Panc1 (cell line): ENCODE data around the gene TTC13. TPM values are rescaled to one million over a fixed set of nuclear protein-coding genes. Genes with fewer than 3 reads are reported as not detected.

Experiments used
- ATAC-seq: fragments of 200-7000 bp; cut with Tn5 transposase; 2 replicates; pipeline ENCODE4 v1.9.1; 2020; ENCODE audit warnings: mild to moderate bottlenecking, moderate library complexity
- BruUV-seq: library from RNA; stranded (reverse); fragments of 400-500 nt; replicated peaks from 2 replicates; lab custom pipeline; 2021; lab: Mats Ljungman, UMichigan
- CTCF ChIA-PET: fragments of 300-600 bp; sonication (Branson Sonifier 250); formaldehyde crosslinking; loops from one replicate; lab custom pipeline; 2022; ENCODE audit warnings: antibody characterized with exemption; lab: Charles Lee
- POLR2A ChIA-PET: fragments of 300-600 bp; sonication (Branson Sonifier 250); formaldehyde crosslinking; loops from one replicate; lab custom pipeline; 2022; ENCODE audit warnings: antibody characterized with exemption; lab: Charles Lee
- DNase-seq: peaks from one replicate; pipeline ENCODE4 v3.0.0-alpha.2; 2010; ENCODE audit warnings: low read depth, low spot score
- H3K27ac ChIP-seq: 2 replicates; pipeline ENCODE4 v1.5.1; 2011; ENCODE audit warnings: mild to moderate bottlenecking, low read length, inconsistent platforms
- H3K27me3 ChIP-seq: fragments of 200-500 bp; sonication (Bioruptor generic); 2 replicates; pipeline ENCODE4 v1.6.0; 2014; ENCODE audit warnings: low read length, inconsistent platforms; ENCODE audit not compliant: control insufficient read depth, insufficient read depth
- H3K36me3 ChIP-seq: fragments of 200-500 bp; sonication (Bioruptor generic); 2 replicates; pipeline ENCODE4 v1.5.1; 2014; ENCODE audit warnings: inconsistent platforms, mild to moderate bottlenecking, low read length, moderate library complexity; ENCODE audit not compliant: control insufficient read depth, insufficient read depth
- H3K4me1 ChIP-seq: 2 replicates; pipeline ENCODE4 v1.5.1; 2011; ENCODE audit warnings: inconsistent platforms, mild to moderate bottlenecking, low read length, moderate library complexity; ENCODE audit not compliant: control insufficient read depth, insufficient read depth
- H3K4me3 ChIP-seq, 2 experiments: 2 replicates each; pipeline ENCODE4 v1.5.1; 2011 to 2012; ENCODE audit warnings: low read depth in 2 of 2, low read length in 2 of 2, mild to moderate bottlenecking in 2 of 2, inconsistent platforms in 1 of 2, moderate library complexity in 1 of 2
- H3K9me3 ChIP-seq: fragments of 200-500 bp; sonication (Bioruptor generic); 2 replicates; pipeline ENCODE4 v1.5.1; 2014; ENCODE audit warnings: low read depth, mild to moderate bottlenecking, inconsistent platforms, low read length, moderate library complexity; ENCODE audit not compliant: control insufficient read depth, insufficient read depth
- CTCF ChIP-seq: fragments of 450-650 bp; IDR thresholded peaks from 2 replicates; pipeline ENCODE4 v1.5.1; 2017; ENCODE audit warnings: mild to moderate bottlenecking
- POLR2AphosphoS5 ChIP-seq: IDR thresholded peaks from 2 replicates; pipeline ENCODE4 v1.6.1; 2012; ENCODE audit warnings: mild to moderate bottlenecking, low read depth, low read length, moderate library complexity
- REST ChIP-seq, 2 experiments: IDR thresholded peaks; 2 replicates each; pipeline ENCODE4 v1.6.1; 2011 to 2012; ENCODE audit warnings: low read depth in 2 of 2, control low read depth in 1 of 2, low read length in 1 of 2, mild to moderate bottlenecking in 1 of 2, moderate library complexity in 1 of 2; ENCODE audit not compliant: insufficient read depth in 1 of 2
- SIN3A ChIP-seq: IDR thresholded peaks from 2 replicates; pipeline ENCODE4 v1.6.1; 2012; ENCODE audit warnings: low read depth, mild to moderate bottlenecking, low read length, moderate library complexity, borderline replicate concordance; ENCODE audit not compliant: insufficient read depth
- TCF7L2 ChIP-seq: IDR thresholded peaks from 2 replicates; pipeline ENCODE4 v1.6.1; 2011; ENCODE audit warnings: mild to moderate bottlenecking, low read depth, low read length, inconsistent platforms
- in situ Hi-C: cut with HindIII; loops from 2 replicates; pipeline ENCODE4 v1.10.0; 2016; ENCODE audit warnings: low sequenced_read_pairs, low pct_unique_long_range_greater_than_20kb
- intact Hi-C: fragments of 100-400 bp; cut with micrococcal nuclease; formaldehyde crosslinking; loops from one replicate; pipeline ENCODE4 v1.10.0; 2022; ENCODE audit not compliant: unreplicated experiment
- total RNA-seq: library from RNA; stranded (reverse); gene quantifications from one replicate; pipeline ENCODE4 v1.2.1, GENCODE V29; 2021; ENCODE audit not compliant: unreplicated experiment

Gene TTC13
- total RNA-seq, 1 experiment from 2014 or later, result 19.0 TPM

DNA sequence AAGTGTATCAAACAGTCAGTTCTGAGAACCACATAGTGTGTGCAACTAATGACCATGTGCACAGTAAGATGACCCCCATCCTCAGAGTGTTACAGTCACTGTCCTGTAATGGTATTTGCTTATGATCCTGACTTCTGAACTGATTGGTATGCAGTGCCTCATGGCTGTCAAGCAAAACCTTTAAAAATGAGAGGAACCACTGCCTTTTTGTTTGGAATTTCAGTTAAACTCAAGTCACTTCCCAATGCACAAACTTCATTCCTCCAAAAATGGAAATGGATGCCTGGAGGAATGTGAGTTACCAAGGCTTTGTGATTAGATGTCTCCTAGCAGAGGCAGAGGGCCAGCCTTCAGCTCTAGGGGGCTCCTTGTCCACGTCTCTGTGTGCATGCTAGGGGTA is 120.8 kb downstream of the TTC13 start:
- H3K9me3 ChIP-seq, result peaks cover 8% of the 10 kb centered on the region; the same call in 1 of the 2 replicates
- in situ Hi-C loops, result no loop called here
- no TSS peak for BruUV-seq
- DNase-seq, result no peak
- peak overlapping the region; percentile 48; the same call in 1 of the 2 replicates for H3K27ac ChIP-seq
- no peaks in the 10 kb centered on the region for H3K27me3 ChIP-seq
- POLR2A ChIA-PET, result no interaction called here
- intact Hi-C loops, result no loop called here
- H3K4me1 ChIP-seq, result peaks cover 31% of the 10 kb centered on the region
- no peak overlapping the region for H3K4me3 ChIP-seq
- TF ChIP-seq TCF7L2 (no peak), SIN3A (no peak), POLR2AphosphoS5 (no peak), CTCF (no peak), REST (IDR thresholded peaks at IDR 0.05; ENCODE audit: insufficient read depth in 1 of 2, low read depth in 2 of 2, low read length in 1 of 2) (no peak)
- CTCF ChIA-PET, result no interaction called here
- H3K36me3 ChIP-seq, result no peaks in the 10 kb centered on the region
- ATAC-seq, result no peak

- peak; percentile 83 for ATAC-seq
- CTCF ChIA-PET, result no interaction called here
- POLR2A ChIA-PET, result no interaction called here
- TF ChIP-seq SIN3A, result no peak
- TF ChIP-seq CTCF, result no peak
- TF ChIP-seq TCF7L2, result no peak
- TF ChIP-seq POLR2AphosphoS5, result no peak
- no peak for TF ChIP-seq REST (IDR thresholded peaks at IDR 0.05; ENCODE audit: insufficient read depth in 1 of 2, low read depth in 2 of 2, low read length in 1 of 2)
- Histone ChIP-seq H3K4me1 (peaks cover 31% of the 10 kb centered on the region), H3K36me3 (no peaks in the 10 kb centered on the region), H3K9me3 (peaks cover 8% of the 10 kb centered on the region; the same call in 1 of the 2 replicates), H3K4me3 (0 out of 4 replicates have a peak overlapping the region, but pooled peaks of 1 of the 2 experiments have one; percentile 4), H3K27ac (peak overlapping the region; percentile 69), H3K27me3 (no peaks in the 10 kb centered on the region)
- intact Hi-C loops, result no loop called here
- no peak for DNase-seq
- in situ Hi-C loops, result no loop called here
- BruUV-seq, result no TSS peak
Measured at GRCh38 chr1:230857077-230857476, 121.6 kb downstream of the TTC13 start.
